ENCODE measurements around the gene CDH4. TPM values are rescaled to one million over a fixed set of nuclear protein-coding genes. Genes with fewer than 3 reads are reported as not detected.
"Not testable (repeated sequence)": the region's sequence is repeated elsewhere in the genome, so short reads cannot be mapped to it uniquely, and the experiment has no call there.

Gene CDH4
- total RNA-seq, 2 donors from 2014 or later: not detected

DNA sequence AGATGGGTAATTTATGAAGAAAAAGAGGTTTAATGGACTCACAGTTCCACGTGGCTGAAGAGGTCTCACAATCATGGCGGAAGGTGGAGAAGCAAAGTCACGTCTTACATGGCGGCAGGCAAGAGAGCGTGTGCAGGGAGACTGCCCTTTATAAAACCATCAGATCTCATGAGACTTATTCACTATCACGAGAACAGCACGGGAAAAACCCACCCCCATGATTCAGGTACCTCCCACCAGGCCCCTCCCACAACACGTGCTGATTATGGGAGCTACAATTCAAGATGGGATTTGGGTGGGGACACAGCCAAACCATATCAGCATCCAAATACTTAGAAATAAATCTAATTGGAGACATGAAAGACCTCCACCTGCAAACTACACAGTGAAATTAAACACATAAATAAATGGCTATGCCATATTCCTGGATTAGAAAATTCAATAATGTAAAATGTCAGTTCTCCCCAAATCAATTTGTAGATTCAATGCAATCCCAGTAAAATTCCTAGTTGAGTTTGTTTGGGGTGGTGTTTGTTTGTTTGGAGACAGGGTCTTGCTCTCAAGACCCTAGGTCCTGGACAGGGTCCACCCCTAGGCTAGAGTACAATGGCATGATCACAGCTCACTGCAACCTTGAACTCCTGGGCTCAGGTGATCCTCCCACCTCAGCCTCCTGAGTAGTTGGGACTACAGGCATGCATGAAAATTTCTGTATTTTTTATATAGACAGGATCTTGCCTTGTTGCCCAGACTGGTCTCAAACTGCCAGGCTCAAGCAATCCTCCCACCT lies 712.0 kb downstream of the CDH4 start:
- no peak overlapping the region for H3K27ac Mint-ChIP-seq
- peaks cover 0 to 11% of the 10 kb centered on the region in 2 donors for H3K27me3 Mint-ChIP-seq
- H3K4me3 Mint-ChIP-seq: no peak overlapping the region
- H3K9me3 Mint-ChIP-seq: no peaks in the 10 kb centered on the region
- DNase-seq (ENCODE audit: low spot score) (no peak), ATAC-seq (no peak)
- no peaks in the 10 kb centered on the region for H3K36me3 Mint-ChIP-seq
- H3K4me1 Mint-ChIP-seq (ENCODE audit: low read depth in 2 of 2): no peaks in the 10 kb centered on the region

DNA sequence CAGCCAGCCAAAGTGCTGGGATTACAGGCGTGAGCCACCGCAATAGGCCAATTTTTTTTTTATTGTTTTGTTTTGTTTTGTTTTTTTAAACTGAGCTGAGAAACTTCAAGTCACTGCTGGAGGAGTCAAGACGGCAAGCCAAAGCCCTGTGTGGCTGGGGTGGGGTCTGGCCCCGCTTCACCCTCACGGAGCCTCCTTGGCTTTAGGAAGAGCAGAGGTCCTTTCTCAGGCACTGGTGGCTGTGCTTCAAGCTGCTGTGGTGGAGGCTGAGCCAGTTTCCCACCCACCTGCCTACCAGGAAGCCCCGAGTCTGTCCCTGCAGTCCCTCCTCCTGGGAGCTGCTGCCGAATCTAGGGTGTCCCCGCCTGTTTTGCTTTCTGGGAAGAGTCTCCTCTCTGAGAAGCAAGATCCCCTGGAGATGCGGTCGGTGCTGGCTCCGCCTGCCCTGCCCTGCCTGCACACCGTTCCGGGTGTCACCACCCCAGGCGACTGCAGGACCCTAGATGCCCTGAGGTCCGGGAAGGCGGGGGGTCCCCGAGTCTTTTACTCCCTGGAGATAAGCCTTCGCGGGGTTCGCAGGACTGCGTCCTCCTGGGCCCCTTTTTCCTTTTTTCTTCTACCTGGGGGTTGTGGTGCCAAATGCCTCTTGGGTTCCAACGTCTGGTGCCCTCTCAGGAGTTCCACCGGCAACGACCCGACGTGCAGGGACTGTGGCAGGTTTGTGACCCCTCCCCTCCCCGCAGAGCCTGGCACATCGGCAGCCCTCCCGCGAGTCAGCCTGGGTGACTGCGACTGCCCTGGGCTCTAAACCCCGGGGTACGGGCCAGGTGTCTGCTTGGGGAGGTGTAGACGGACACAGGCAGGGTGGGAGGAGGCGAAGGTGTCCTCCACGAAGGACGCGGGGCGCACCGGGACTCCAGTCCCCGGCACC lies 712.9 kb downstream of the CDH4 start:
- Mint-ChIP-seq H3K4me3 (no peak overlapping the region), H3K36me3 (no peaks in the 10 kb centered on the region), H3K9me3 (no peaks in the 10 kb centered on the region), H3K4me1 (ENCODE audit: low read depth in 2 of 2) (no peaks in the 10 kb centered on the region), H3K27me3 (peaks cover 0 to 11% of the 10 kb centered on the region in 2 donors), H3K27ac (no peak overlapping the region)
- ATAC-seq: peak in 1 of 2 donors; percentile 18
- no peak for DNase-seq (ENCODE audit: low spot score)

- ATAC-seq (peak; percentile 17 to 34), DNase-seq (ENCODE audit: low spot score) (no peak)
- H3K27me3 Mint-ChIP-seq: peaks cover 0 to 11% of the 10 kb centered on the region in 2 donors
- no peaks in the 10 kb centered on the region for H3K36me3 Mint-ChIP-seq
- H3K4me3 Mint-ChIP-seq: no peak overlapping the region
- H3K4me1 Mint-ChIP-seq (ENCODE audit: low read depth in 2 of 2): no peaks in the 10 kb centered on the region
- H3K27ac Mint-ChIP-seq: no peak overlapping the region
- no peaks in the 10 kb centered on the region for H3K9me3 Mint-ChIP-seq
These were observed 713.8 kb downstream of the CDH4 start for GRCh38 chr20:61965606-61966491.

GRCh38 chr20:61966492-61967244 lies 714.6 kb downstream of the CDH4 start:
- Mint-ChIP-seq H3K9me3 (no peaks in the 10 kb centered on the region), H3K4me3 (no peak overlapping the region), H3K36me3 (no peaks in the 10 kb centered on the region), H3K4me1 (ENCODE audit: low read depth in 2 of 2) (no peaks in the 10 kb centered on the region), H3K27me3 (peaks cover 0 to 11% of the 10 kb centered on the region in 2 donors), H3K27ac (no peak overlapping the region)
- DNase-seq (ENCODE audit: low spot score) (no peak), ATAC-seq (no peak)

DNA sequence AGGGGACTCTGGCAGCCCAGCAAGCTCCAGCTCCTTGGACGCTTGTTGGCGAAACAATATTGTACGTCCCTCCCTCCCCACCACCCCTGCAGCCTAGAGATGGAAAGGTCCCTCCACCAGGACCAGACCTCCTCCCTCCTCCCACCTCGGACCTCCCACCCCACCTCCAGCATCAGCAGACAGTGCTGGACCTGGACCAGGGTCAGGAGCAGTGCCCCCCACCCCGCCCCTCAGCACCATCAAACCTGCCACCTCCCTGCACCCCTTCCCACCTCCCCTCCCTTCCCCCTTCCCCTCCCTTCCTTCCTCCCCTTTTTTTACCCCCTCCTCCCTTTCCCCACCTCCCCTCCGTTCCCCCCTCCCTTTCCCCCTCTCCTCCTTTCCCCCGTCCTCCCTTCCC lies 715.2 kb downstream of the CDH4 start:
- Mint-ChIP-seq H3K27ac (no peak overlapping the region), H3K4me1 (ENCODE audit: low read depth in 2 of 2) (no peaks in the 10 kb centered on the region), H3K4me3 (no peak overlapping the region), H3K27me3 (peaks cover 0 to 8% of the 10 kb centered on the region in 2 donors), H3K36me3 (peaks cover 2% of the 10 kb centered on the region), H3K9me3 (no peaks in the 10 kb centered on the region)
- no peak for ATAC-seq
- DNase-seq (ENCODE audit: low spot score): no peak

GRCh38 chr20:61968036-61968810 lies 716.2 kb downstream of the CDH4 start:
- Mint-ChIP-seq H3K36me3 (peaks cover 7% of the 10 kb centered on the region), H3K4me1 (ENCODE audit: low read depth in 2 of 2) (no peaks in the 10 kb centered on the region), H3K9me3 (no peaks in the 10 kb centered on the region), H3K27me3 (peaks cover 0 to 8% of the 10 kb centered on the region in 2 donors), H3K27ac (no peak overlapping the region), H3K4me3 (no peak overlapping the region)
- DNase-seq (ENCODE audit: low spot score): no peak
- ATAC-seq: no peak

- no peak for DNase-seq (ENCODE audit: low spot score)
- Mint-ChIP-seq H3K9me3 (no peaks in the 10 kb centered on the region), H3K36me3 (peaks cover 7% of the 10 kb centered on the region), H3K27ac (no peak overlapping the region), H3K27me3 (peaks cover 0 to 6% of the 10 kb centered on the region in 2 donors), H3K4me3 (no peak overlapping the region), H3K4me1 (ENCODE audit: low read depth in 2 of 2) (no peaks in the 10 kb centered on the region)
- ATAC-seq: no peak
These were observed 716.9 kb downstream of the CDH4 start for GRCh38 chr20:61968932-61969331.

- Mint-ChIP-seq H3K27ac (no peak overlapping the region), H3K36me3 (peaks cover 7% of the 10 kb centered on the region), H3K9me3 (no peaks in the 10 kb centered on the region), H3K27me3 (peaks cover 0 to 6% of the 10 kb centered on the region in 2 donors), H3K4me1 (ENCODE audit: low read depth in 2 of 2) (no peaks in the 10 kb centered on the region), H3K4me3 (no peak overlapping the region)
- DNase-seq (ENCODE audit: low spot score) (no peak), ATAC-seq (no peak)
These were observed 717.7 kb downstream of the CDH4 start for GRCh38 chr20:61969806-61970205.

DNA sequence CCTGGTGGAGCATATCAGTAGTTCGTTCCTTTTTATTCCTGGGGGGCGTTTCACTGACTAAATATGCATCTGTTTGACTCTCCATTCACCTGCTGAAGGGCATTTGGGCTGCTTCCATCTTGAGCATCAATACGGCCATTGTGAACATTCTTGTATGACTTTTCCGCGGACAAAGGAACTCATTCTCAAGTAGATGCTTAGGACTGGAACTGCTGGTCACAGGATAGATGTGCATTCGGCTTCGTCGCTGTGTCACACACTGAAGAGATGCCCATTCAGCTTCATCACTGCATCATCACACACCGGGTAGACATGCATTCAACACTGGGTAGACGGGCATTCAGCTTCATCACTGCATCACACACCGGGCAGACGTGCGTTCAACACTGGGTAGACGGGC lies 718.3 kb downstream of the CDH4 start:
- H3K27ac Mint-ChIP-seq: no peak overlapping the region
- H3K9me3 Mint-ChIP-seq: no peaks in the 10 kb centered on the region
- peaks cover 7% of the 10 kb centered on the region for H3K36me3 Mint-ChIP-seq
- DNase-seq (ENCODE audit: low spot score) (no peak), ATAC-seq (no peak)
- H3K4me1 Mint-ChIP-seq (ENCODE audit: low read depth in 2 of 2): no peaks in the 10 kb centered on the region
- peaks cover 0 to 4% of the 10 kb centered on the region in 2 donors for H3K27me3 Mint-ChIP-seq
- H3K4me3 Mint-ChIP-seq: no peak overlapping the region

DNA sequence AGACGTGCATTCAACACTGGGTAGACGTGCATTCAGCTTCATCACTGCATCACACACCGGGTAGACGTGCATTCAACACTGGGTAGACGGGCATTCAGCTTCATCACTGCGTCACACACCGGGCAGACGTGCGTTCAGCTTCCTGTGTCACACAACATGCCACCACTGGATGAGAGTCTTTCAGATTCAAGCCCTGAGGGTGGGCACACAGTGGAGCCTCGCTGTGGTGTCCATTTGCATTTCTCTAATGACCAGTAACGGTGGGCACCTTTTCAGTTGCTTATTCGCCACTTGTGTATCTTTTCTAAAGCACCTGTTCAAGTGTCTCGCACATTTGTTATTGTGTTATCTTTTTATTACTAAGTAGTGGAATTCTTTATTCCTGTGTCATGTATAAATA lies 719.5 kb downstream of the CDH4 start:
- not testable (repeated sequence) for DNase-seq (ENCODE audit: low spot score); H3K4me3 Mint-ChIP-seq; H3K4me1 Mint-ChIP-seq (ENCODE audit: low read depth in 2 of 2); H3K27me3 Mint-ChIP-seq; H3K27ac Mint-ChIP-seq; H3K36me3 Mint-ChIP-seq; ATAC-seq; H3K9me3 Mint-ChIP-seq

DNA sequence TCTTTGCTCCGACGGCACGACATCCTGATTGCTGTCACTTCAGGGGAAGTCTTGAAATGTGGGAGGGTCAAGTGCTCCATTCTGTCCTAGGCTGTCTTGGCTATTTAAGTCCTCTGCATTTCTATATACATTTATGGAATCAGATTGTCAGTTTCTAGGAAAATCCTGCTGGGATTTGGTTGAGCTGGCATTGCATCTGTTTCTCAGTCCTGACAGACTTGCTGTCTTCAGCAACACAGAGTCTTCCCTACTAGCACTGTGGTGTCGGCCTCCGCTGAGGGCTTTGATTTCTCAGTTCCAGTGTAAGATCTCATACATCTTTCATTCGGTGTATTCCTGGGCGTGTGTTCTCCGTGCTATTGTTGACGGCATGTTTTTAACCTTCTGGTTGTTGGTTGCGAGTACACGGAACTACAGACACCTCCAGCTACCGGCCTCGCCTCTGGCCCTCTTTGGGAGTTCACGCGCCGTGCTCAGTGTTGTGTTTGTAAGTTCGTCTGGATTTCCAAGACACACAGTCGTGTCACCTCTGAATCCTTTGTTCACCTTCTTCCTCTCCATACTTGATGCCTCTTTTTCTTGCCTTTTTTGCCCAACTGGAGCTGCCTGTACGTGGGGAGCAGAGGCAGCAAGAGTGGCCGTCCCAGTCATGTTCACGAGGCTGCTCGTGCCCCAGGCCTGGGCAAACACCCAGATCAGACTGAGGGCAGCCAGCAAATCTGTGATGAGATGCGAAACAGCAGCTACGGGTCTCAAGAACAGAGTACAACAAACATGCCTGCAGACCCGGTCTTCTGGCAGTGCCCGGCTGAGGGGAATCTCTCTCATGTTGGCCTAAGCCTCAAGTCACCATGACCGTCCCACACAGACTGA lies 720.8 kb downstream of the CDH4 start:
- H3K27me3 Mint-ChIP-seq: peaks cover 0 to 3% of the 10 kb centered on the region in 2 donors
- H3K36me3 Mint-ChIP-seq: peaks cover 7% of the 10 kb centered on the region
- peaks cover 0 to 2% of the 10 kb centered on the region in 2 donors for H3K4me1 Mint-ChIP-seq (ENCODE audit: low read depth in 2 of 2)
- H3K9me3 Mint-ChIP-seq: no peaks in the 10 kb centered on the region
- no peak for DNase-seq (ENCODE audit: low spot score)
- no peak for ATAC-seq
- no peak overlapping the region for H3K27ac Mint-ChIP-seq
- no peak overlapping the region for H3K4me3 Mint-ChIP-seq

Data from natural killer cell treated with Interleukin-12 subunit alpha and Interleukin-12 subunit beta and Interleukin-15 and Interleukin-18, amount 100 ng/mL, for 72 hours (primary cell).